Measurements from ENCODE around the gene CDK5RAP2.
"Not testable (repeated sequence)": the region's sequence is repeated elsewhere in the genome, so short reads cannot be mapped to it uniquely, and the experiment has no call there.

The CDK5RAP2 gene

DNA sequence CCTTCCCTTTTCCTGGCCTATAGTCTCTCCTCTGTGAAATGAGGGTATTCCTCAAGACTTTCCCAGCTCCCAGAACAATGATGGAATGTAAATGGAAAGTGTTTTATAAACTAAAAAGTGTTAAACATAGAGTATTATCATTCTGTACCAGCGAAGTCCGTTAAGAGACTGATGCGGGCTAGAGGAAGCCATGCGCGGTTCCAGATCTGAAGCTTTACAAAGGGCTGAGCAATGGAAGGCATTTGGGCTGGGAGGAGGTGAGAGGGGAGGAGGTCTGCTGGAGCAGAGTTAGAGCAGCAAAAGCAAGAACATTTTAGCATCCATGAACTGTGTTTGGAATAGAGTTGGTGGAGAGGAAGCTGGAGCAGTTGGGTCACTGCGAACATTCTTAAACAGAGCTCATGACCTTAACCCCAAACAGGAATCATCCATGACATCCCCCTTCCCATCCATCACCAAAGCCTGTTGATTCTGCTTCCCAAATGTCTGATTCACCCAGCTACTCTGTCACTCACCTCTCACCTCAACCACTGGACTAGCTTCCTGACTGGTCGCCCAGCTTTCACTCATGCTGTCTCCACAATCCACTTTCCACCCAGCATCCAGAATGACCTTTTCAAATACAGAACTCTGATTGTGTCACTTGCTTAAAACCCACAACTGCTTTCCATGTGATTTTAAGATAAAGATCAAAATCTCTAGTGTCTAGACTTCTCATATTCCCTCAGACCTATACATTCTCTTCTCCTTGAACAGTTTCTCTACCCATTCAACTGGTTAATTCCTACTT lies 37.1 kb downstream of the CDK5RAP2 start:
- DNase-seq, result no peak

DNA sequence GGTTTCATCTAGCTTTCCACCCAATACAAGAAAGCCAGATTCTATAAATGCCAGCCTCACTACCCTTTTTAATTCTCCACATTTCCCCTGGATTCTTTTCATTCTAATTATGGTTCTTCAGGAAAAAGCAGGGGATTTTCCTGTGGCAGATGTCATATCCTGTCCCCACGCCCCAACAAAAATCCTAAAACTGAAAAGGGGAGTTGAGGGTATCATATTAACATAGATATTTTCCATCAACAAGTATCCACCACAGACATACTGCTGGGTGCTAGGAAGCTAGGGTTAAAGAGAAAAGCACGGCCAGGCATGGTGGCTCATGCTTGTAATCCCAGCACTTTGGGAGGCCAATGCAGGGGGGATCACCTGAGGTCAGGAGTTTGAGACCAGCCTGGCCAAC lies 38.0 kb downstream of the CDK5RAP2 start:
- no peak for DNase-seq

DNA sequence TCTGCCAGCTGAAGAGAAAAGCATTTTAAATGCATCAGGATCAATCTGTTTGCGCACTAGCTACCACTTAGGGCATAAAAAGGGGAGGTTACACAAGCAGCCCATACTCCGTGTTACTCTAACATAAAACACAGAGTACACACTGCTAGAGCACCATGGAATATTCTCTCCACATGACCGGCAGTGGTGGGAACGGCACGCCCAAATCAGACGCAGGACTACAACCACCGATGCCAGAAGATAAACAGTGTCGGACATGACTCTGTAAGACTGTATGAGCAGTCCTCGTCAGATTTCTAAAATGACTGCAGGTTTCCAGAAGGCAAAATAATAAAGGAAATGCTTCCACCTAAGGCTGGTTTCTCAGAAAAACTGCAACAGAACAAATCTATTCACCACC lies 40.0 kb downstream of the CDK5RAP2 start:
- no peak for DNase-seq

DNA sequence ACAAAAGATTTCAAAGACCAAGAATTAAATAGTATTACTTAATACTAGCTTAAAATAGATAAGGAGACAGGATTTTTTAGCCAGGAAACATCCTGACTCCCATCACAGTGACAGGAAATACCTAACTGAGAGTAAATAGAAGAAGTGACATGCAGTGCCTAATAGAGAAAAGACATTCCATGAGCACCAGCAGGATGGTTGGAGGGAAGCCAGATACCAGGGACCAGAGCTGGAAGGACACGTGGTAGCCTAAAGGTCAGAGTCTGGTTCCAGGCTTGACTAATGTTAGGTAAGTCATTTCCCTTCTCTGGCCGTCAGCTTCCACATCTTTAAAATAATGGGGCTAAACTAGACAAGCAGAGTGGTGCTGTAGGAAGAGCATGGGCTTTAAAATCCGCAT lies 41.6 kb downstream of the CDK5RAP2 start:
- DNase-seq, result no peak

DNA sequence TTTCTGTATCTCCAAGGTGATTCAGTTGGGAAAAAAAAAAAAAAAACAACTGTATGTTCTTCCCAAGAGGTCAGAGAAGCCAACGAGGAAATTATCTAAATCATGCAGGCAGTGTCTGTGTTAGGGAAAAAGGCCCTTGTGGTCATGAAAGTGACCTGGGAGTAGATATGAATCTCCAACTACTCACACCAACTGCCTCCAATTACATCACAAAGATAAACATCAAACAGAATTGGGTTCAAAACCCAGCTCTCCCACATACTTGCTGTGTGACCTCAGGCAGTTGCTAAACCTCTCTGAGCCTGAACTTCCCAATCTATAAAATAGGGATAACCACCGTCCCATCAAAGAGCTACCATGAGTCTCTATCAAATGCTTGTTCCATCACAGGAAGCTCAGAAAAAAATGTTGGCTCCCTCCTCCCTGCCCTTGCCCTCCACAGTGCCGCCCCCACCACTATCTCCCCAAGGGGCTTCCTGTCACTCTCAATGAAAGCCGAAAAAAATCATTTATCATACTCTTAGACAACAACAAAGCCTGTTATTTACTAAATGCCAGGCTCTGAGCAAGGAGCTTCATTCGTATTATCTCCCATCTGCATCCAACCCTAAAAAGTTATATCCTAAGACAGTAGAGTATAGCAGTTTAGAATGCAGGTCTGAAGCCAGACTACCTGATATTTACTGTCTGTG lies 42.9 kb downstream of the CDK5RAP2 start:
- no peak for DNase-seq

DNA sequence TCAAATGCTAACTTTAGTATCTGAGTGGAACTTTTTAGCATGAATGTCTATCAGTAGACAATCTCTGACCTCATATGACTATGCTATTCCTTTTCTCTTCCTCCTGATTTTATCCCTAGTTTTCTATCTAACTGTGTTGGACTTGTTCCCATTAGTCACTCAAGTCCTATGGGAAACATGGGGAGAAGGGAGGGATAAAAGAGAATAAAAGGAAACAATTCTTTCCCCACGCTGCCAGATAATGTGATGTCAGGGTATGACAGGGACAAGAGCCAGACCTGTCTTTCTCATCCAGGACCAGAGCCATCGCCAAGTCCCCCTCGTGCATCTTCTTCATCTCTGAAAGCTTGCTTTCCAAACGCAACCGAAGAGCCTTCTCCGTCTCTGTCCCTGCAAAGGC lies 43.9 kb downstream of the CDK5RAP2 start:
- no peak for DNase-seq

DNA sequence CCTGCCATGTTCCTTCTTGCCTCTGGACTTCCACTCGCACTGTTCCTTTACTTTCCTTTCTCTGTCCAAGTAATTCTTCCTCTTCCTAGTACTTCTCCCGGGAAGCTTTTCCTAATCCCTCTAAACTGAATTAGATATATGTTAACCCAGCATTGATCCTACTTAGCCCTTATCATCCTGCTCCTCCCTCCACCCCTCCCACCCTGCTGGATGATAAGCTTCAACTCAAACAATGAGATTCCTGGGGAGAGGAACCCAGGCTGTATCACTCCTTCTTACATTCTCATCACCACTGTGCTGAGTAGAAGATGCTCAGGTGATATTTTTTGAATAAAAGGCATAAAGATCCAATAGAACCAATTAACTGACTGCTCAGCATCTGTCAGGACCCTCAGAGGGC lies 45.7 kb downstream of the CDK5RAP2 start:
- DNase-seq, result no peak

DNA sequence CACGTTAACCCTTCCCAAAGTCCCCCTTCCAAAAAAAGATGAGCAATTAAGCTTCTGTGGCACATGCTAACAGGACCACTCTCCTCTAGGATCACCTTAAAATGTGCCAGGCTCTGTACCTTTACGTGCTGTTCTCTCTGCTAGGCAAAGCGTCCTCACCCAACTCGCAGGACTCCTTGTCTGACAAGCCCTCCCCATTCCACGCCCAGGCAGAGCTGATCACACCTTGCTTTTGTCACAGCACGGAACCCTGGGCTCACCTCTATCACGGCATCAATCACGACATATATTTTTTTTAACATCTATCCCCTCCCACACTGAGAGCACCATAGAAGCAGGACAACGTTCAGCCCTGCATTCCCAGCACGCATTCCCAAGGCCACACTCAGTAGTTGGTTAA lies 47.1 kb downstream of the CDK5RAP2 start:
- no peak for DNase-seq

DNA sequence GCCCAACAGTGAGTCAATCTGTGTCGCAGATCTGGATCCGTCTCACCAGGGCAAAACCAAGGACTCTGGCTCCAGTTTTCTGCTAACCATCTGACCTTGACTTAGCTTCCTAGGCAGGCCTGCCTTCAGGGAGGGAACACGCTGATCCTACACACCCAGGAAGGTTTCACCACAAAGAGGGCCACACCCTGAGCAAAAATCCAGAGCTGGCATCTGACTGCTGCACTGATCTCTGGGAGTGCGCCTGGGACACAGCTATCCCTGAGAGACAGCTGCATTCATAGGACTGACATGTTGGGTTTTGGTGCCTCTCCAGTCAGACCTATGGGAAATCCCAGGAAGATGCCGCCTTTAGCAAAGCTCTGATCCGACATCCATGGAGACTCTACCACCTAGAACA lies 47.5 kb downstream of the CDK5RAP2 start:
- no peak for DNase-seq

DNA sequence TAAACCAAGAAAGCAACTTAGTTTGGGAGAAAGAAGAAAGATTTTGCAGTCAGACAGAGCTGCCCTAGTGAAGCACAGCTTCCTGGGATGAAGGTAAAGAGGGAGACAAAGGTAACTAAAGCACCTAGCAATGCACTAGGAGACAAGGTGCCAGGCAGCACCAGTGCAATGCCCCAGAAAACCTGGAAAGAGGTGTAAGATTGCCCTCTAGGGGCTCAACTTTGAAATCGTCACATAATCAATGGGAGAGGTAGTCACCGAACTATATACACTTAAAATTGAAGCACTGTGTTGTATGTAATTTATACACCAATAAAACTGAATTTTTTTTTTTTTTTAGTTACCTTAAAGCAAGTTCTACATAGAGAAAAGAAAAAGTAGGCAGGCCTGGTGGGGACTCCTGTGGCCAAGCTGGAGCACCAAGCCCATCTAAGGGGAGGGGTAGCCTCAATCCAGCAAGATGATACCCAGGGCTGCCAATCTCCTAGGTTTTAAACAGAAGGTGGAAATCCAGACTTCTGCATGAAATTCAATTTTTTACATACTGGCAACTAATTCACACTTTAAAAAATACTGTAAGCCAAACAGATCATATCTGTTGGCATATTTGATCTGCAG lies 48.2 kb downstream of the CDK5RAP2 start:
- peak; percentile 20 for DNase-seq

DNA sequence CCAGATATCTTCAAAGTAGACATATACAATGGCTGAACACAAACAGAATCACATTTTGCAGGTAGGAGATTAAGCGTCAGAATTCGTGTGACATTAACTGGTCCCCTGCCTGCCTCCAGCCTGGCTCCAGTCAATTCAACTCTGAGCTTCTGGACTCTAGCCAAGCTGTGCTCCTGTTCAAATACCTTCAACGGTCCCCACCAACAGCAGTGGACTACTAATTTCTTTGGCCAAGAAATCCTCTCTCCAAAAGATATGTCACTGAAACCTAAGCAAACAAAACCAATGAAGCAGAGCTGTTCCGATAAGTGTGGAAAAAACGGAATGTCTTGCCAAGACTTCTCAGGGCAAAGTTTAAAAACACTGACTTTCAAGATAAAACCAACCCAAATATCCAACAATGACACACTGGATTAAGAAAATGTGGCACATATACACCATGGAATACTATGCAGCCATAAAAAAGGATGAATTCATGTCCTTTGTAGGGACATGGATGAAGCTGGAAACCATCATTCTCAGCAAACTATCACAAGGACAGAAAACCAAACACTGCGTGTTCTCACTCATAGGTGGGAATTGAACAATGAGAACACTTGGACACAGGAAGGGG lies 49.6 kb downstream of the CDK5RAP2 start:
- not testable (repeated sequence) for DNase-seq

DNA sequence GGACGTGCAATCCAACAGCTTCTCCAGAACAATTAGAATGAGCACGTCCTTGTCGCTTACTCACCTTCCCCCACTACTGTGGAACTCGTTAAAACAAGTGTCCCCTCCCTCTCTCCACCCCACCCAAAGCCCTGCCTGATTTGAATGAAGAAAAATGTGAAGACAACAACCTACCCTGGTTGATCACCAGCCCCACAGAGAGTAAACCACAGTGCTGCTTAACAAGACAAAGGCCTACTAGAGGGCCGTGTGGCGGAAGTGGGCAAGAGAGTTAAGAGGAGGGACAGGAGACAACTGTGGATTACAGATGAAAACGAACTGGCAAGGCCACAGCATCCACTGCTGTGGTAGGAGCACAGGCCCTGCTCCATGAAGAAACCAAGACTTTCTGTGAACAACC lies 51.1 kb downstream of the CDK5RAP2 start:
- no peak for DNase-seq

DNA sequence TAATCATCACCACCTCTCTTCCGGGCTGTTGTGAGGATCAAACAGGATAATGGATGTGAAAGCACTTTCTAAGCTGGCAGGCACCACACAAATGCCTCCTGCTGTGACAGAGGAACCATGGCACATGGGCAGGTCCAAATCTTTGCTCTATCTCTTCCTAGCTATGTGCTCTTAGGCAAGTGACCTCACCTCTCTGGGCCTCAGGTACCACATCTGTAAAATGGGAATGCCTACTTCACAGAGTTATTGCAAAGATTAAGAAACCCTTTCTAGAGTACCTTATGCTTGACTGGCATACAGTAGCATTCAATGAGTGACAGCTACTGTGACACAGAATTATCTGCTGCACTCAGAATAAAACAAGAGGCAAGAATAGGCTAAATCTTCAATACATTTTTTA lies 51.6 kb downstream of the CDK5RAP2 start:
- no peak for DNase-seq

DNA sequence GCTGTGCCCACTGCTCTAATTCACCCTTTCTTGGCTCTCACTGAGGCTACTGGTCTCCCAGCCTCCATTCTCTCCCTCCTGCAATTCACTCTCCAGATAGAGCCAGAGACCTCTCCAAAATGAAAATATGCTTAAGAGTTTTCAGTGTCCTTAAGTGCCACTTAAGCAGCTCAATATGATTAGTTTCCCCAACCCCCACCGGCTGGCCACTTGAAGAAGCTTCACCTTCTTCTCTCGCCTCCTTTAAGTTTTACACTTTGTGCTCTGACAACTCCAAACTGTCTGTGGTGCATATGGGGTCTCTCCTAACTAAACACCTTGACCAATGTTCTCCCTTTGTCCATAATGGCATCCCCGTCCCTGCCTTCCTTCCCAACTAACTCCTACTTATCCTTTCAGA lies 53.4 kb downstream of the CDK5RAP2 start:
- no peak for DNase-seq

DNA sequence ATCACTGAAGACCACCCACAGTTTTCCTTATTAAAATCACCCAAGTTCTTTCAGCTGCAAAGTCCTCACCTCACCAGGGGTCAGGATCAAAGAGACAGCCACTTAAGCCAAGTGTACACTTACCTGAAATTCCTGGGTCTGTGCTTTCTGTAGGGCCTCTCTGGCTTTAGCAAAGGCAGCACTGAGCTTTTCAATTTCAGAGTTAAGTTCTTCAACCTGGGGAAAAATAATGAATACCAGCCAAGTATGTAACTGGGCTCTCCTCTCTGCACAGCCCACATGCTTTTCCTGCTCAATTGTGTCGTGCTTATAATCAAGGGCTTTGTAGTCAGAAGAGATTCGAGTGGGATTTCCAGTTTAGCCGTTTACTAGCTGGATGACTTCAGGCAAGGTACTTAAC lies 55.1 kb downstream of the CDK5RAP2 start:
- DNase-seq, result no peak

DNA sequence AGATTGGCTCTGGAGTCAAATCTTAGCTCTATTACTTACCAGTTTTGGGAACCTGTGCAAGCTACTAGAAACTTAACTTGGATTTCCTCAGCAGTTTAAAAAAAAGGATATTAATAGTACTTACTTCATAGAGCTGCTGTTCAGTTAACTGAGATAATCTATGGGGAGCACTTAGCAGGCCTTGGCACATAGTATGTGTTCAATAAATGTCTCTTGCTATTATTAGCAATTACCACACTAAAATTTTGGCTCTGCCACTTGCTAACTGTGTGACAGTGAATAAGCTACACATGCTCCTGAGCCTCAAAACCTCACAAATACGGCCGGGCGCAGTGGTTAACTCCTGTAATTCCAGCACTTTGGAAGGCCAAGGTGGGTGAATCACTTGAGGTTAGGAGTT lies 55.9 kb downstream of the CDK5RAP2 start:
- no peak for DNase-seq

DNA sequence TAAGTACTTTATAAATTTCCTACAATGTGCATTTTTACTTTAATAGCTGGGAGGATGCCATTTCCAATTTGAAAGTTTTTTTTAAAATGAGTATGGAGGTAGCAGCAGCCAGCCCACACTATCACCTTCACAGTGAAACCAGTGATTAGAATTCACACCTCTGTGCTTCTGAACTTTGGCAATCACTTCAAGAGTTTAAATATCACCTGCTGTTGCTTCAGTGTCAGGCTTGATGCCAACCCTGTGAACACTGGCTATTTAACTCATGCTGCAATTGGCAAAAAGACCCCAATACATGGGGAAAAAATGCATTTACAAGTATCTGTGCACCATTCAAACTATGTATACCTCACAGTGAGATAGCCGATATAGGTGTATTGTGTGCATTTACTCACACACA lies 57.4 kb downstream of the CDK5RAP2 start:
- DNase-seq, result no peak

DNA sequence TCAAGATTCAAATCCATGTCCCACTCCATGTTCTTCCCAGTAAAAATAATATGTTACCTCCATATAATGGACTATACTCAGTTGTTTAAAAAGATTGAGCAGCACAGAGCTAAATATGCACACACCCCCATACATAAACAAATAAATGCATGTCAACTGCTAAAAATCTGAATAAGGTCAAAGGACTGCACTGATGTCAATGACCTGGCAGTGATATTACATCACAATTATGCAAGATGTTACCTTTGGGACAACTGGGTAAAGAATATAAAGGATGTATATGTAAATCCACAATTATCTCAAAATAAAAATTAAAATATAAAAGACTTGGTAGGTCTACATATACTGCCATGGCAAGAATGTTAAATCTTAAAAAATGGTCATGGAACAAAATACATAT lies 57.9 kb downstream of the CDK5RAP2 start:
- no peak for DNase-seq

DNA sequence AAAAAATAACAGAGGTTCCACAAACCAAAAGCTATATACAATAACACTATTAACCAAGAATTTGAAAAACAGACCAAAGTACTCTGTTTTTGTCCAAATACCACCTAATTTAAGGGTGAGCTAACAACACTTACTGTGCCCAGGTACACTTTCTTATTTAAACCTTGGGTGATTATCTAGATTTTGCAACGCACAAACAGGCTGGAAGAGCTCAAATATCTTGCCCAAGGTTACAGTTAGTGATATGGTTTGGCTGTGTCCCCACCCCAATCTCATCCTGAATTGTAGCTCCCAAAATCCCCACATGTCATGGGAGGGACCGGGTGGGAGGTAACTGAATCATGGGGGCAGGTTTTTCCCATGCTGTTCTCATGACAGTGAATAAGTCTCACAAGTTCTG lies 58.9 kb downstream of the CDK5RAP2 start:
- no peak for DNase-seq

DNA sequence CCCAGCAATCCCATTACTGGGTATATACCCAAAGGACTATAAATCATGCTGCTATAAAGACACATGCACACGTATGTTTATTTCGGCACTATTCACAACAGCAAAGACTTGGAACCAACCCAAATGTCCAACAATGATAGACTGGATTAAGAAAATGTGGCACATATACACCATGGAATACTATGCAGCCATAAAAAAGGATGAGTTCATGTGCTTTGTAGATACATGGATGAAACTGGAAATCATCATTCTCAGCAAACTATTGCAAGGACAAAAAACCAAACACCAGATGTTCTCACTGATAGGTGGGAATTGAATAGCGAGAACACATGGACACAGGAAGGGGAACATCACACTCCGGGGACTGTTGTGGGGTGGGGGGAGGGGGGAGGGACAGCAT lies 64.0 kb downstream of the CDK5RAP2 start:
- DNase-seq, result not testable (repeated sequence)

DNA sequence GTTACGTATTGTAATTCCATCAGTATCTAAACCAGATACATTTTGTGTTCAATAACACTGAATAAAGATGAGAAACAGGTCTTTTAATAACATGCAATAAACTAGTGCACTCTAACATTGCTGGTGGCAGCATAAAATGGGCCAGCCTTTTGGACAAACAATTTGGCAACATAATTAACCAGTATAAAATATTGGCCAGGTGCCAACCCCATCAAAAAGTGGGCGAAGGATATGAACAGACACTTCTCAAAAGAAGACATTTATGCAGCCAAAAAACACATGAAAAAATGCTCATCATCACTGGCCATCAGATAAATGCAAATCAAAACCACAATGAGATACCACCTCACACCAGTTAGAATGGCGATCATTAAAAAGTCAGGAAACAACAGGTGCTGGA lies 64.5 kb downstream of the CDK5RAP2 start:
- DNase-seq, result not testable (repeated sequence)

DNA sequence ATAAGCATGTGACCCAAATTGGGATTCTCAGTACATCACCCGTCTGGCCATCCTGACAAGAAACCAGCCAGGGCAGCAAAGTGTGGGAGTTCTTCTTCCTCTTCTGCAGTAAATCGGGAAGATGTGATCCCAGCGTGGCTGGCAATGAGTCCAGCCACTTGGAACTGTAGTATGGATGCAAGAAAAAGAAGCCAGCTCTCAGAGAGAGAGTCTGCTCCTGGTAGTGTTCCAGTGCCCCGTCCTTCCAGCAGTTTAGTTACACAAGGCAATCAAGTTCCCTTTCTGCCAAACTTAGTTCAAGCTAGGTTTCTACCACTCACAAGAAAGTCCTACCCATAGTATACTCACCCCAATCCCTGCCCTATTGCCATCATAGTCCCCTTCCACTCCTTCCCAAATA lies 65.6 kb downstream of the CDK5RAP2 start:
- no peak for DNase-seq

DNA sequence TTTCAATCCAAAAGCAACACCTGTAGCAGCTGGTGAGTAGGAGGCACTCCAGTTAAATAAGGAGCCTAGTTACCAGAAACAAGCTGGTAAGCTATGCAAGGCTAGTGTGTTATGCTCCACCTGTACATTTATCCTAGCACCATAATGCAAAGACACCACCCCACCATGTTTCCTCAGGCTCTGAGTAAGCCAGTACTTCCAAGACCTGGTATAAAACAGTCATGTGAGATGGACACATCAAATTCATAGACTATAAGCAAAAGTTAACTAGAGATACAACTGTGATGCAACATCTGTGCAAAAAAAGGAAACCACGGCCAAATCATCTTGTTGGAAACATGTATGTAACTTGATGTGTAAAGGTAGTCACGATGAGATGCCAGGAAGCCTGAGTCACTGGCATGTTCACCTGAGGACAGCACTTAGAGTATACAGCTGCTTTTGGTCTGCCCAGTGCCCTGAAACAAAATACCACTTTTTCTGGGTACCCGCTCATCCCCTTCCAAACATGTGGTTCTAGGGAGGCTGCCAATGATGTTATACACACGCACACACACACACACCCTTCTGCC lies 66.1 kb downstream of the CDK5RAP2 start:
- no peak for DNase-seq

DNA sequence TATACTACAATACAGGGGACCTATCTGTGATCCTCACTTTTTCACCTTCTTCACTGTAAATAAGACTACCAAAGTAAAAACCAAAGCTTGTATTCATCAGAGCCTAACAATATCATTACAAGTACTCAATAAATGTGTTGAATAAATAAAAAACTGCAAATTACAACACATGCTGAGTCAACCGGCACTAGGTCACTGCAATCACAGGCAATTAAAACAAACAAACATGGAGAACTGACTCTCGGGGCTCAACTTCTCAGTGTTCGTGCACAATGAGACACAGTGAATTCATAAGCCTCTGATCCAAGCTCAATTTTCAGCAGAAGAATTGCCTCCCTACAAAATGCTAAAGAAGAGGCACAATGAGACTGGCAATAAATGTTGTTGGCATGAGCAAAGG lies 69.2 kb downstream of the CDK5RAP2 start:
- DNase-seq, result no peak
